Gastroesophageal sphincter (tissue), 3 donors: ENCODE measurements around the gene RAB3C.

Experiments used
- CTCF ChIP-seq, 4 experiments: fragments of 200-600 bp in 2 of 4; fragments of 450-650 bp in 2 of 4; sonication (generic) in 1 of 4; IDR thresholded peaks; one replicate each; pipeline ENCODE4 v1.5.1; 2017 to 2019; ENCODE audit warnings: antibody characterized with exemption in 4 of 4, mild to moderate bottlenecking in 2 of 4, moderate library complexity in 2 of 4
- EP300 ChIP-seq: sonication (generic); formaldehyde crosslinking; IDR thresholded peaks from one replicate; pipeline ENCODE4 v1.6.1; 2017; ENCODE audit warnings: antibody characterized with exemption, mild to moderate bottlenecking
- POLR2A ChIP-seq, 2 donors: fragments of 450-650 bp; IDR thresholded peaks; one replicate each; pipeline ENCODE4 v1.6.1; 2017; ENCODE audit warnings: antibody characterized with exemption in 2 of 2, mild to moderate bottlenecking in 2 of 2, moderate library complexity in 1 of 2
- POLR2AphosphoS5 ChIP-seq: sonication (generic); formaldehyde crosslinking; IDR thresholded peaks from one replicate; pipeline ENCODE4 v1.6.1; 2017; ENCODE audit warnings: antibody characterized with exemption

GRCh38 chr5:58653521-58653920, 70.6 kb downstream of the RAB3C start:
- no peak for TF ChIP-seq CTCF (IDR thresholded peaks at IDR 0.05)
- no peak for TF ChIP-seq EP300
- TF ChIP-seq POLR2A (IDR thresholded peaks at IDR 0.05) = no peak
- no peak for TF ChIP-seq POLR2AphosphoS5
